Measurements from ENCODE around the gene SIPA1L3. TPM values are rescaled to one million over a fixed set of nuclear protein-coding genes. Genes with fewer than 3 reads are reported as not detected.

The SIPA1L3 gene
- total RNA-seq, 6 donors from 2014 or later: 57.3 to 91.6 (median 69.4) TPM

GRCh38 chr19:38148337-38148736 lies 241.3 kb downstream of the SIPA1L3 start:
- TF ChIP-seq EP300 (IDR thresholded peaks at IDR 0.05): no peak
- TF ChIP-seq POLR2AphosphoS5 (IDR thresholded peaks at IDR 0.05): no peak
- no peak for TF ChIP-seq CTCF (IDR thresholded peaks at IDR 0.05)
- TF ChIP-seq POLR2A (IDR thresholded peaks at IDR 0.05): no peak
- DNase-seq (no peak), ATAC-seq (ENCODE audit: low FRiP score in 2 of 2) (no peak)
- no peaks in the 10 kb centered on the region for H3K4me1 ChIP-seq
- peaks cover 3 to 42% (median 17%) of the 10 kb centered on the region in 4 donors for H3K36me3 ChIP-seq
- no peak overlapping the region for H3K4me3 ChIP-seq
- no peaks in the 10 kb centered on the region for H3K9me3 ChIP-seq
- no peak overlapping the region for H3K27ac ChIP-seq
- no peaks in the 10 kb centered on the region for H3K27me3 ChIP-seq
- 92 to 95% methylated on average over 9 of the region's 9 CpGs for WGBS, 2 donors

GRCh38 chr19:38149661-38150061 lies 242.7 kb downstream of the SIPA1L3 start:
- Histone ChIP-seq H3K4me3 (no peak overlapping the region), H3K4me1 (no peaks in the 10 kb centered on the region), H3K9me3 (no peaks in the 10 kb centered on the region), H3K36me3 (peaks cover 7 to 46% (median 17%) of the 10 kb centered on the region in 4 donors), H3K27ac (no peak overlapping the region), H3K27me3 (no peaks in the 10 kb centered on the region)
- ATAC-seq (ENCODE audit: low FRiP score in 2 of 2): peak in 1 of 2 donors; percentile 30
- no peak for DNase-seq
- WGBS, 2 donors: 78 to 83% methylated on average over 6 of the region's 6 CpGs
- TF ChIP-seq EP300 (IDR thresholded peaks at IDR 0.05) (no peak), POLR2AphosphoS5 (IDR thresholded peaks at IDR 0.05) (no peak), CTCF (IDR thresholded peaks at IDR 0.05) (no peak), POLR2A (IDR thresholded peaks at IDR 0.05) (no peak)

- WGBS, 2 donors: 92 to 95% methylated on average over 5 to 7 of the region's 9 CpGs
- DNase-seq (no peak), ATAC-seq (ENCODE audit: low FRiP score in 2 of 2) (no peak)
- Histone ChIP-seq H3K36me3 (peaks cover 6 to 48% (median 19%) of the 10 kb centered on the region in 4 donors), H3K4me3 (no peak overlapping the region), H3K9me3 (no peaks in the 10 kb centered on the region), H3K27me3 (no peaks in the 10 kb centered on the region), H3K27ac (no peak overlapping the region), H3K4me1 (no peaks in the 10 kb centered on the region)
- TF ChIP-seq POLR2AphosphoS5 (IDR thresholded peaks at IDR 0.05) (no peak), CTCF (IDR thresholded peaks at IDR 0.05) (no peak), EP300 (IDR thresholded peaks at IDR 0.05) (no peak), POLR2A (IDR thresholded peaks at IDR 0.05) (no peak)
Observed at GRCh38 chr19:38151242-38151641, 244.2 kb downstream of the SIPA1L3 start.

GRCh38 chr19:38152461-38153379 lies 245.7 kb downstream of the SIPA1L3 start:
- no peak for DNase-seq
- no peaks in the 10 kb centered on the region for H3K4me1 ChIP-seq
- H3K36me3 ChIP-seq: peaks cover 6 to 50% (median 22%) of the 10 kb centered on the region in 4 donors
- no peaks in the 10 kb centered on the region for H3K27me3 ChIP-seq
- H3K4me3 ChIP-seq: no peak overlapping the region
- no peak overlapping the region for H3K27ac ChIP-seq
- TF ChIP-seq POLR2A (IDR thresholded peaks at IDR 0.05) (no peak), EP300 (IDR thresholded peaks at IDR 0.05) (no peak), POLR2AphosphoS5 (IDR thresholded peaks at IDR 0.05) (no peak), CTCF (IDR thresholded peaks at IDR 0.05) (no peak)
- no peak for ATAC-seq (ENCODE audit: low FRiP score in 2 of 2)
- 93% methylated on average over 39 of the region's 40 CpGs for WGBS, 2 donors
- H3K9me3 ChIP-seq: no peaks in the 10 kb centered on the region

Data from upper lobe of left lung (tissue), 6 donors.